Hepatocyte (in vitro differentiated cells): ENCODE data around the gene TAF11L3. TPM values are rescaled to one million over a fixed set of nuclear protein-coding genes. Genes with fewer than 3 reads are reported as not detected.
"Not testable (repeated sequence)": the region's sequence is repeated elsewhere in the genome, so short reads cannot be mapped to it uniquely, and the experiment has no call there.

Source experiments
- DNase-seq: peaks from one replicate; pipeline ENCODE4 v3.0.0-alpha.2; 2016; ENCODE audit warnings: low spot score
- H2AFZ ChIP-seq: fragments of 200-600 bp; sonication (generic); 2 replicates; pipeline ENCODE4 v1.6.0; 2016; ENCODE audit warnings: antibody characterized with exemption, mild to moderate bottlenecking
- H3K27ac ChIP-seq: fragments of 200-600 bp; sonication (generic); 2 replicates; pipeline ENCODE4 v1.5.1; 2016; ENCODE audit warnings: mild to moderate bottlenecking
- H3K27me3 ChIP-seq: fragments of 200-600 bp; sonication (generic); 2 replicates; pipeline ENCODE4 v1.6.1; 2016
- H3K36me3 ChIP-seq: fragments of 200-600 bp; sonication (generic); replicated peaks from 2 replicates; pipeline ENCODE4 v1.5.1; 2016; ENCODE audit warnings: low read depth; ENCODE audit not compliant: insufficient read depth
- H3K4me1 ChIP-seq: fragments of 200-600 bp; sonication (generic); 2 replicates; pipeline ENCODE4 v1.5.1; 2016; ENCODE audit warnings: mild to moderate bottlenecking, moderate library complexity; ENCODE audit not compliant: insufficient read depth
- H3K4me2 ChIP-seq: fragments of 200-600 bp; sonication (generic); 2 replicates; pipeline ENCODE4 v1.6.0; 2016
- H3K4me3 ChIP-seq: fragments of 200-600 bp; sonication (generic); 2 replicates; pipeline ENCODE4 v1.5.1; 2016; ENCODE audit warnings: mild to moderate bottlenecking
- H3K79me2 ChIP-seq: fragments of 200-600 bp; sonication (generic); 2 replicates; pipeline ENCODE4 v1.6.0; 2017; ENCODE audit warnings: mild to moderate bottlenecking
- H3K9me2 ChIP-seq: fragments of 200-600 bp; sonication (generic); replicated peaks from 2 replicates; pipeline ENCODE4 v1.6.0; 2017; ENCODE audit warnings: mild to moderate bottlenecking; ENCODE audit not compliant: insufficient read depth
- H3K9me3 ChIP-seq: fragments of 200-600 bp; sonication (generic); 2 replicates; pipeline ENCODE4 v1.5.1; 2016; ENCODE audit warnings: low read depth, mild to moderate bottlenecking
- H4K20me1 ChIP-seq: fragments of 200-600 bp; sonication (generic); 2 replicates; pipeline ENCODE4 v1.6.0; 2016; ENCODE audit warnings: mild to moderate bottlenecking; ENCODE audit not compliant: insufficient read depth, poor library complexity, severe bottlenecking
- EZH2 ChIP-seq: fragments of 200-600 bp; sonication (generic); IDR thresholded peaks from 2 replicates; pipeline ENCODE4 v1.6.1; 2016; ENCODE audit warnings: antibody characterized with exemption, mild to moderate bottlenecking, borderline replicate concordance
- EZH2phosphoT487 ChIP-seq: fragments of 200-600 bp; sonication (generic); IDR thresholded peaks from one replicate; pipeline ENCODE4 v1.6.1; 2018; ENCODE audit warnings: antibody characterized with exemption, mild to moderate bottlenecking, low read depth, moderate library complexity; ENCODE audit not compliant: unreplicated experiment, severe bottlenecking
- WGBS: methylation state at CpG from one replicate; pipeline ENCODE4 v1.1.6; 2016; ENCODE audit warnings: low lambda C conversion rate; ENCODE audit errors: missing lambda C conversion rate; 5-methylcytosine and 5-hydroxymethylcytosine counted together
- polyA plus RNA-seq: library from polyadenylated mRNA; unstranded; fragments of >200 nt; fragmentation: Nextera tagmentation; extraction: Ambion mirVana; gene quantifications from 2 replicates; pipeline ENCODE4 v1.2.1, GENCODE V29; 2016
- total RNA-seq: library from RNA; depleted of rRNA; stranded (reverse); fragments of >200 nt; gene quantifications from 2 replicates; pipeline ENCODE4 v1.2.3, GENCODE V29; 2014
- TF ChIP-seq, protein P1 (sequence below): fragments of 200-600 bp; sonication (generic); IDR thresholded peaks from 2 replicates; pipeline ENCODE4 v1.5.1; 2016; ENCODE audit warnings: antibody characterized with exemption, mild to moderate bottlenecking; ENCODE audit not compliant: poor library complexity

Gene TAF11L3
- total and polyA plus RNA-seq, 2 experiments from 2014 or later: not detected

DNA sequence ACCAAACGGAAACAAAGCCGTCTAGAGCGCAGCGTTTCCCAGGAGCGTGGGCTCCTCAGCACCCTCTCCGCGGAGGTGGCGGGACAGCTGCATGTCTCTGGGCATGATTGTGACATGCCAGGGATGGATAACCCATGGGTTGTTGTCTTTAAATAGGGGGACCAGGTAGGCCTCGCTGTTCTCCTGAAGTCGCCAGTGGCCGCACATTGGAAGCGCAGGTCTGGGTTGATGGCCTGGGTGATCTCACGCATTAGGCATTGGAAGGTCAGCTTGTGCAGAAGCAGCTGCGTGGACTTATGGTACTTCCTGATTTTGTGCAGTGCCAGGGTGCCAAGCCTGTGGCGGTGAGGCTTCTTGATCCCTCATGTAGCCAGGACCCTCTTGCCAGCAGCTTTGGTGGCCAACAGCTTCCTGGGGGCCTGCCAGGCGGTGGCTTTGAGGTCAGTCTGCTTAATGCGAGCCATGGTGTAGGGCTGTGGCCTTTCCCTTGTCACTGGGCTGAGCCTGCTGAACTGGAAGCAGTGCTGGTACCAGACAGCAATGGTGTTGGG, 6.3 kb upstream of the TAF11L3 start:
- no peaks in the 10 kb centered on the region for H3K9me2 ChIP-seq
- no peak for DNase-seq
- no peaks in the 10 kb centered on the region for H3K79me2 ChIP-seq
- no peak overlapping the region for H2AFZ ChIP-seq
- no peak overlapping the region for H3K4me2 ChIP-seq
- H3K27me3 ChIP-seq: no peaks in the 10 kb centered on the region
- no peak overlapping the region for H3K4me3 ChIP-seq
- H4K20me1 ChIP-seq: no peaks in the 10 kb centered on the region
- no peaks in the 10 kb centered on the region for H3K9me3 ChIP-seq
- H3K4me1 ChIP-seq: no peaks in the 10 kb centered on the region
- 96% methylated on average over 17 of the region's 17 CpGs for WGBS
- TF ChIP-seq, protein P1, sequence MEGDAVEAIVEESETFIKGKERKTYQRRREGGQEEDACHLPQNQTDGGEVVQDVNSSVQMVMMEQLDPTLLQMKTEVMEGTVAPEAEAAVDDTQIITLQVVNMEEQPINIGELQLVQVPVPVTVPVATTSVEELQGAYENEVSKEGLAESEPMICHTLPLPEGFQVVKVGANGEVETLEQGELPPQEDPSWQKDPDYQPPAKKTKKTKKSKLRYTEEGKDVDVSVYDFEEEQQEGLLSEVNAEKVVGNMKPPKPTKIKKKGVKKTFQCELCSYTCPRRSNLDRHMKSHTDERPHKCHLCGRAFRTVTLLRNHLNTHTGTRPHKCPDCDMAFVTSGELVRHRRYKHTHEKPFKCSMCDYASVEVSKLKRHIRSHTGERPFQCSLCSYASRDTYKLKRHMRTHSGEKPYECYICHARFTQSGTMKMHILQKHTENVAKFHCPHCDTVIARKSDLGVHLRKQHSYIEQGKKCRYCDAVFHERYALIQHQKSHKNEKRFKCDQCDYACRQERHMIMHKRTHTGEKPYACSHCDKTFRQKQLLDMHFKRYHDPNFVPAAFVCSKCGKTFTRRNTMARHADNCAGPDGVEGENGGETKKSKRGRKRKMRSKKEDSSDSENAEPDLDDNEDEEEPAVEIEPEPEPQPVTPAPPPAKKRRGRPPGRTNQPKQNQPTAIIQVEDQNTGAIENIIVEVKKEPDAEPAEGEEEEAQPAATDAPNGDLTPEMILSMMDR: no peak
- no peak for TF ChIP-seq EZH2
- TF ChIP-seq EZH2phosphoT487: no peak
- no peaks in the 10 kb centered on the region for H3K36me3 ChIP-seq
- H3K27ac ChIP-seq: no peak overlapping the region

GRCh38 chr5:17517526-17517925, 641 bp upstream of the TAF11L3 start:
- H3K9me3 ChIP-seq, H3K27me3 ChIP-seq, H3K79me2 ChIP-seq, H3K4me3 ChIP-seq, H2AFZ ChIP-seq, H3K4me1 ChIP-seq, H3K9me2 ChIP-seq, H4K20me1 ChIP-seq, H3K4me2 ChIP-seq, DNase-seq, H3K36me3 ChIP-seq, H3K27ac ChIP-seq: not testable (repeated sequence)
- WGBS: 92% methylated on average over 12 of the region's 12 CpGs

GRCh38 chr5:17519508-17519907, 1.3 kb downstream of the TAF11L3 start:
- H3K4me3 ChIP-seq, H3K27ac ChIP-seq, H3K4me2 ChIP-seq, H2AFZ ChIP-seq, H3K9me3 ChIP-seq, H3K4me1 ChIP-seq, H3K9me2 ChIP-seq, H3K36me3 ChIP-seq, DNase-seq, H4K20me1 ChIP-seq, H3K27me3 ChIP-seq, H3K79me2 ChIP-seq: not testable (repeated sequence)
- 89% methylated on average over 9 of the region's 14 CpGs for WGBS

DNA sequence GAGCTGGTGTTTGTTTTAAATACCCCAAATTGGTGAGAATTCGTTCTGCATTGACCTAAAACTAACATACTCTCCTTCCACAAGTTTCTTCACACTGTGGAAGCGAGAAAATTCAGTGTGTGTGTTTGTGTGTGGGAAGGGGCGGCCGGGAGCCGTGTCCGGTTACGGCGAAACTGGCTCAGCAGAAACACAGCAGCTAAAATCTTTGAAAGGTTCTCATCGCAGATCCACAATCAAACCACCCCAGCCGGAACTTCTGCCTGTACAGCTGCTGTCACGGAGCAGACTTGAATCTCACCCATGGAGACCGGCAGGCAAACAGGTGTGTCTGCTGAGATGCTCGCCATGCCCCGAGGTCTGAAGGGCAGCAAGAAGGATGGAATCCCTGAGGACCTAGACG, 3.3 kb downstream of the TAF11L3 start, which contains the start of gene TAF11L4:
Gene TAF11L4, plus strand, starts transcription at position 301 of the 400 bp plus-strand sequence.
- WGBS: no CpG with 5 or more reads among the region's 15 CpGs
- not testable (repeated sequence) for H3K4me1 ChIP-seq, H3K9me2 ChIP-seq, H3K9me3 ChIP-seq, H3K4me3 ChIP-seq, H3K27ac ChIP-seq, H3K36me3 ChIP-seq, H3K79me2 ChIP-seq, H2AFZ ChIP-seq, DNase-seq, H4K20me1 ChIP-seq, H3K27me3 ChIP-seq, H3K4me2 ChIP-seq

DNA sequence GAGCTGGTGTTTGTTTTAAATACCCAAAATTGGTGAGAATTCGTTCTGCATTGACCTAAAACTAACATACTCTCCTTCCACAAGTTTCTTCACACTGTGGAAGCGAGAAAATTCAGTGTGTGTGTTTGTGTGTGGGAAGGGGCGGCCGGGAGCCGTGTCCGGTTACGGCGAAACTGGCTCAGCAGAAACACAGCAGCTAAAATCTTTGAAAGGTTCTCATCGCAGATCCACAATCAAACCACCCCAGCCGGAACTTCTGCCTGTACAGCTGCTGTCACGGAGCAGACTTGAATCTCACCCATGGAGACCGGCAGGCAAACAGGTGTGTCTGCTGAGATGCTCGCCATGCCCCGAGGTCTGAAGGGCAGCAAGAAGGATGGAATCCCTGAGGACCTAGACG, 6.8 kb downstream of the TAF11L3 start, which contains the start of gene TAF11L5:
Gene TAF11L5, plus strand, starts transcription at position 301 of the 400 bp plus-strand sequence.
- not testable (repeated sequence) for H3K79me2 ChIP-seq, H3K9me2 ChIP-seq, H3K27ac ChIP-seq, H2AFZ ChIP-seq, H4K20me1 ChIP-seq, H3K4me2 ChIP-seq, H3K9me3 ChIP-seq, DNase-seq, H3K36me3 ChIP-seq, H3K27me3 ChIP-seq, H3K4me3 ChIP-seq, H3K4me1 ChIP-seq
- WGBS: no CpG with 5 or more reads among the region's 15 CpGs

DNA sequence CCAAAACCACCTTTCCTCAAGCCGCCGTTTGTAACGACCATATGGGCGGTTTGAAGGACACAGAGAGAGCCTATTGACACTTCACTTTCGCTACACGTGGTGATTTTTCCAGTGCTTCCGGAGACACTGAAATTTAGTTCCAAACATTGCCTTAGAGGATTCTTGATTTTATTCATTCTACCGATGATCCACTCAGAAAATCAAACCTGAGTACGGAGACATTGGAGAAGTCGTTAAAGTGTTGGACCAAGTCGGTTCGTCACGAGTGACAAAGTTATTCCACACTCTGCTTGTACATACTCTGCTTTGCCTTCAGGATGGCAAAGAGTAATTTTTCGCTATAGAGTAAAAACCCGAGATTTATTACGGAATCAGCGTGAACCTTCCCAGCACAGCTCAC, 8.3 kb downstream of the TAF11L3 start:
- H3K79me2 ChIP-seq, H3K36me3 ChIP-seq, H3K4me2 ChIP-seq, H3K27me3 ChIP-seq, H3K4me1 ChIP-seq, H2AFZ ChIP-seq, H3K4me3 ChIP-seq, H3K27ac ChIP-seq, H3K9me3 ChIP-seq, H4K20me1 ChIP-seq, H3K9me2 ChIP-seq: not testable (repeated sequence)
- DNase-seq: peak; percentile 54
- WGBS: 93% methylated on average over 13 of the region's 17 CpGs

DNA sequence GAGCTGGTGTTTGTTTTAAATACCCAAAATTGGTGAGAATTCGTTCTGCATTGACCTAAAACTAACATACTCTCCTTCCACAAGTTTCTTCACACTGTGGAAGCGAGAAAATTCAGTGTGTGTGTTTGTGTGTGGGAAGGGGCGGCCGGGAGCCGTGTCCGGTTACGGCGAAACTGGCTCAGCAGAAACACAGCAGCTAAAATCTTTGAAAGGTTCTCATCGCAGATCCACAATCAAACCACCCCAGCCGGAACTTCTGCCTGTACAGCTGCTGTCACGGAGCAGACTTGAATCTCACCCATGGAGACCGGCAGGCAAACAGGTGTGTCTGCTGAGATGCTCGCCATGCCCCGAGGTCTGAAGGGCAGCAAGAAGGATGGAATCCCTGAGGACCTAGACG, 10.2 kb downstream of the TAF11L3 start, which contains the start of gene TAF11L6:
Gene TAF11L6, plus strand, starts transcription at position 301 of the 400 bp plus-strand sequence.
- H3K4me3 ChIP-seq, H2AFZ ChIP-seq, H4K20me1 ChIP-seq, H3K27ac ChIP-seq, H3K79me2 ChIP-seq, H3K4me1 ChIP-seq, DNase-seq, H3K9me2 ChIP-seq, H3K36me3 ChIP-seq, H3K27me3 ChIP-seq, H3K9me3 ChIP-seq, H3K4me2 ChIP-seq: not testable (repeated sequence)
- WGBS: no CpG with 5 or more reads among the region's 15 CpGs
